Stimulated activated CD8-positive, alpha-beta memory T cell treated with anti-CD3 and anti-CD28 coated beads, Interleukin-12 subunit alpha, Interleukin-12 subunit beta, amount 100 ng/mL, for 1 hour (primary cell): ENCODE data around the gene PPFIBP1.
"Not testable (repeated sequence)": the region's sequence is repeated elsewhere in the genome, so short reads cannot be mapped to it uniquely, and the experiment has no call there.

Experiments used
- DNase-seq: peaks from one replicate; pipeline ENCODE4 v3.0.0-alpha.2; 2020; ENCODE audit warnings: low read depth

Gene PPFIBP1

GRCh38 chr12:27710592-27711316 is 186.7 kb downstream of the PPFIBP1 start, which contains the start of gene MRPS35:
MRPS35 (plus strand) TSS chr12:27710832; CDS start chr12:27710844, 12 bp downstream.
- DNase-seq, result peak; percentile 81

GRCh38 chr12:27711317-27711682 is 187.3 kb downstream of the PPFIBP1 start:
- no peak for DNase-seq

GRCh38 chr12:27711967-27712366 is 188.0 kb downstream of the PPFIBP1 start:
- DNase-seq, result no peak

- DNase-seq, result no peak
Observed at GRCh38 chr12:27723212-27723611, 199.2 kb downstream of the PPFIBP1 start.

GRCh38 chr12:27730097-27730588 is 206.1 kb downstream of the PPFIBP1 start:
- DNase-seq, result no peak

GRCh38 chr12:27732281-27732680 is 208.3 kb downstream of the PPFIBP1 start:
- DNase-seq, result no peak

- DNase-seq, result peak; percentile 7
Observed at GRCh38 chr12:27733052-27733656, 209.1 kb downstream of the PPFIBP1 start.

GRCh38 chr12:27733791-27734190 is 209.8 kb downstream of the PPFIBP1 start:
- no peak for DNase-seq

- not testable (repeated sequence) for DNase-seq
Observed at GRCh38 chr12:27734321-27734720, 210.3 kb downstream of the PPFIBP1 start.

- DNase-seq, result no peak
Observed at GRCh38 chr12:27743601-27744000, 219.6 kb downstream of the PPFIBP1 start.
